HG02981 (cell line): Measurements from ENCODE around the gene C22orf23.
A peak's percentile ranks its signal among the peaks of the same experiment; 100 is the strongest.

Experiments used
- ATAC-seq: cut with Tn5 transposase; IDR thresholded peaks from one replicate; pipeline ENCODE4 v1.9.1; 2021; ENCODE audit warnings: mild to moderate bottlenecking, moderate library complexity; ENCODE audit not compliant: unreplicated experiment

The C22orf23 gene

GRCh38 chr22:37905534-37906363, 47.7 kb downstream of the C22orf23 start, which contains the start of gene MICALL1:
MICALL1 (plus strand) TSS chr22:37906297; CDS start chr22:37906423, 126 bp downstream.
- peak; percentile 69 for ATAC-seq

GRCh38 chr22:37904572-37905533, 48.5 kb downstream of the C22orf23 start:
- ATAC-seq = no peak

DNA sequence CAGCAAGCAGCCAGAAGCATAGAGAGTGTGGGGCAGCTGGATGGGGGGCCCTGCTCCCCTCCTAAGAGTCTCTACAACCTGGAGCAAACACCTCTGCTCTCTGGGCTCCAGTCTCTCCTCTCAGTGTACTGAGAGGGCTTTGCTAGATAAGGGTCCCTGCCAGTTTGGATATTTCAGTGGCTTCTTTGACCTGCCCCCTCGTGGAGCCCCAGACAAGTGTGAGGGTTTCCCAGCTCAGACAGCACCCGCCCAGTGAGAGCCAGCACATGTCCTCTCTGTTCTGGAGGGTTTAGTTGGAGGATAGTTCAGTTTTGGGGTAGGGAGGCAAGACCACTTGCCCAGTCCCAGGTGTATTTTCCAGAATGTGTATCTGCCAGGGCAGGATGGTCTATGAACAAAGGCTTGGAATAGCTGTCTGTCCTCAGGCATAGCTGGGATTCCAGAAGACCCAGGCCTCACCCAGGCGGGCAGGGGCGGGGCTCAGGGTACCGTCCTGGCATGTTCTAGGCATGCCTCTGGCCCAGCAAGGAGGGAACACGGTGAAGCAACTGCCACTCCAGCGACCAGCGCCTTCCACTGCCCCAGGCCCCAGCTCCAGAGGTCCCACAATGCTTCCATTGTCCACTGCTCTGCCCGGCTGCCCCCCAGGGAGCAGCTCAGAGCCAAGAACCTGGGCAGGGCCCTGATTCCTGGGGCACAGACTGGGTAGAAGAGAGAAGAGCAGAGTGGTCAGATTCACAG, 54.8 kb downstream of the C22orf23 start:
- ATAC-seq = no peak

DNA sequence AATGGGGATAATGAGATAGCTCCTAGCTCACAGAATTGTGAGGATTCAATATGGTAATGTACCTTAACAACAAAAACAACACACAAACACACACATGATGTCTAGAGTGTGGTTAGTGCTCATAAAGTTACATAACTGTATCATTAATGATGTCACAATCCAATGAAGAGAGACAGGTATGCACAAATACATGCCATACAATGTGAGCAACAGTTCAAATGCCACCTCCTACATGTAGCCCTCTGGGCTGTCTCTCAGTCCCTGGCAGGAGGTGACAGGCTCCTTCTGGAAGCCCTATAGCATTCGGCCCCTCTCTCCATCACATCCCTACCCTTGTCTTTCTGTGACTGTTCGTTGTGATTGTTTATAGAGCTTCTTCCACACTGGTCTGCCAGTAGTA, 55.6 kb downstream of the C22orf23 start:
- no peak for ATAC-seq

DNA sequence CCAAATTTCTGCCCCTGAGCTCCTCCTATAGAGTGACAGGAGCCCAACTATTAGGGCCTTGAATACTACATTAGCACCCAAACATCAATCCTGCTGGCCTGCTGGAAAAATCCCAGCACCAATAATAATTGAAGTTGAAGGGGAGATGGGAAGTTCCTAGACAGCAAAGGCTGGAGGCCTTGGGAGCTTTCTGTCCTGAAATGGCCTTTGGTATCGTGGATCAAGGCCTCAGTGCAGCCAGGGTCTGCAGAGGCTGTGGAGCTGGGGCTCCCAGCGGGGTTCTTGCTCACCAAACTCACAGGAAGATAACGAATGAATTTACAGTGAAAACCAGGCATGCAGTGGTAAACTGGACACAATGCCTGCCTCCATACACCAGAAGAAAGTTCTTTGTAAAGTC, 56.5 kb downstream of the C22orf23 start:
- no peak for ATAC-seq

DNA sequence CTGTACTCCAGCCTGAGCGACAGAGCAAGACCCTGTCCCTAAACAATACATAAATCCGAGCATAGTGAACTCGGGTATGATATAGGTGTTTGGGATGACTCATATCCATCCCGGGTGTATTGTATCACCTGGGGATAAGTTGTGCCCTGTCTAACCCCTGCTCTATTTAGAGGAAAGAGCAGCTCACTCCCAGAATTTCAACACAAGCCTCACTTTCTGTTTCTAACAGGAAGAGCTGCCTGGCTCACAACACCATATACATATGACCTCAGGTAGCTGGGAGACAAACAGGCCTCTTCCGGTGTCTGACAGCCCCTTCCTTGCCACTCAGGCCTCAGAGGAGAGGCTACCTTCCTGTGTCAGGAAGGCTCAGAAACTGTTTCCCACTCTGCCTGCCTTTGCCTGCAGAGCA, 57.2 kb downstream of the C22orf23 start:
- ATAC-seq = no peak

- ATAC-seq = no peak
Observed at GRCh38 chr22:37894939-37895670, 58.3 kb downstream of the C22orf23 start.

DNA sequence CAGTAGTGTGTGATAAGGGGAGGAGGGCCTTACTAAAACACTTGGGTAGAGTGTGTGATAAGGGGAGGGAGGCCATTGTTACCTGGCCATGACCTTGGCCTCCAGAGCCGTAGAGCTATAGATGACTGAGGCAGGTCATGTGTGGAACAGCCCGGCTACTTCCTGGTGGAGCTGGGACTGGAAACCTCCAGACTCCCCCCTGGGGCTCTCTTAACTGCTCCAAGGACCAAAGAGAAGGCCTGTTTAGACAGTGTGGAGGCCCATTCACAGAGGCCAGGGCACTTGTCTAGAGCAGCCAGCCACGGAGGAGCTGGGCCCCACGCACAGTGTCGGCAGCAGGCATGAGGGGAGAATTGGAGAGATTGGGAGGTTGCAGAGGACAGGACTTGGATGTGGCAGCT, 59.8 kb downstream of the C22orf23 start:
- no peak for ATAC-seq
